Uterus (tissue), 4 donors: ENCODE data around the gene PITPNM3. TPM values are rescaled to one million over a fixed set of nuclear protein-coding genes. Genes with fewer than 3 reads are reported as not detected.

Experiments used
- DNase-seq, 2 donors: peaks; one replicate each; pipeline ENCODE4 v3.0.0-alpha.2; 2019 to 2020
- H3K27ac ChIP-seq, 2 donors: fragments of 200-600 bp; sonication (generic); 1 replicate in 1 of 2; 2 replicates in 1 of 2; pipeline ENCODE4 v1.5.1; 2016 to 2018
- H3K27me3 ChIP-seq, 2 donors: fragments of 200-600 bp; sonication (generic); one replicate each; pipeline ENCODE4 v1.5.1; 2018 to 2019; ENCODE audit warnings: control low read depth in 1 of 2
- H3K36me3 ChIP-seq, 2 donors: fragments of 200-600 bp; sonication (generic); one replicate each; pipeline ENCODE4 v1.5.1; 2019; ENCODE audit warnings: control low read depth in 1 of 2
- H3K4me1 ChIP-seq, 2 donors: fragments of 200-600 bp; sonication (generic); one replicate each; pipeline ENCODE4 v1.5.1; 2018 to 2019; ENCODE audit warnings: control low read depth in 1 of 2
- H3K4me3 ChIP-seq, 2 donors: fragments of 200-600 bp; sonication (generic); 1 replicate in 1 of 2; 2 replicates in 1 of 2; pipeline ENCODE4 v1.5.1; 2018 to 2019; ENCODE audit warnings: mild to moderate bottlenecking in 1 of 2
- H3K9me3 ChIP-seq, 2 donors: fragments of 200-600 bp; sonication (generic); one replicate each; pipeline ENCODE4 v1.5.1; 2019; ENCODE audit warnings: control low read depth in 1 of 2
- POLR2A ChIP-seq, 2 donors: fragments of 450-650 bp; IDR thresholded peaks; one replicate each; pipeline ENCODE4 v1.6.1; 2016; ENCODE audit warnings: antibody characterized with exemption in 2 of 2, mild to moderate bottlenecking in 1 of 2, moderate library complexity in 1 of 2
- intact Hi-C: fragments of 100-400 bp; cut with DNase I; formaldehyde crosslinking; loops from one replicate; pipeline ENCODE4 v1.15.1; 2023; ENCODE audit warnings: low total_unique reads
- total RNA-seq, 4 donors: library from RNA; depleted of rRNA in 3 of 4; stranded (reverse); fragments of >200 nt in 3 of 4; gene quantifications; one replicate each; pipeline versions ENCODE4 v1.1.0 to v1.2.4, GENCODE V29; 2014 to 2023
- TF ChIP-seq, protein P1 (sequence below), 4 experiments: fragments of 200-600 bp in 2 of 4; fragments of 450-650 bp in 2 of 4; sonication (generic) in 2 of 4; IDR thresholded peaks; one replicate each; pipeline ENCODE4 v1.5.1; 2016 to 2019; ENCODE audit warnings: antibody characterized with exemption in 4 of 4, mild to moderate bottlenecking in 2 of 4, moderate library complexity in 1 of 4
- donor health status: DM: yes; HTN: yes; CAD: no.

Gene PITPNM3
- 1 to 10 TPM in 3 of 4 donors, under 1 TPM in 1; 0.59 to 9.3 (median 6.1) TPM for total RNA-seq

DNA sequence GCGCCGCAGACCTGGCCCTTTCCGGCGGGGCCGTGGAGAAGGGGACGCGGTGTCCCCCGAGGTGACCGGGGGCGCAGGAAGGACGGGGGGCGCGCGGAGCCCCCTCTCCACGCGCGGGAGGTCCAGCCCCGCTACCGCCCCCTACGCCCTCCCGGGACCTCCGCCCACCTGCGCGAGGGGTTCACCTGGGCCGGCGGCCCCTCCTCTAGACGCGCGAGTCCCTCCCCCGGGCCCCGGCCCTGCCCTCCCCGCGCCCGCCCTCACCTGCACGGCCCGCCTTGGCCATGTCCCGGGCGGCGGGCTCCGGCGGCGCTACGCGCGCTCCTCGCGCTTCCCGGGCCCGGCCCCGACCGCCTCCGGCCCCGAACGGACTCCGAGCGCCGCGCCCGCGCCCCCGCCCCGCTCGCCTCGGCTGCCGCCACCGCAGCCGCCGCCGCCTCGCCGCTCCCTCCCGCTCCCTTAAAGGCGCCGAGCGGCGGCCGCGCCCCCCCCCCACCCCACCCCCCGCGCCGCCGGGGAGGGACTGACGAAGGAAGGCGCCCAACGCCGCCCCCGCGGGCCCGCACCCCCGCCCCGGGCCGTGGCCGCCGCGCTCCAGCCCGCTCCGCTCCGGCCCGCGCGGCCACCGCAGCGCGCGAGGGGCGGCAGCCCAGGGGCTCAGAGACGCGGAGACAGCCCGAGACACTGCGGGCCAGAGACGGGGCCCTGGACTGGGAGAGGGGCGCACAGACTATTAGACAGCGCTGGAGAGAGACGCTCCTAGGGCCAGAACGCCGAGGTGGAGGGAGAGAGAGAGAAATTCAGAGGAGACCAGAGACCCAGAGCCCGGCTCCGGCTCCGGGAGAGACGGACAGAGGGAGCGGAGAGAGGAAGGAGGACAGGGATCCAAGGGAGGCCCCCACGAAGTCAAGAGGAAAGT, at the start of gene PITPNM3:
PITPNM3 (minus strand) TSS at position 435 of the 919 bp plus-strand sequence; CDS start at position 286, 149 bp downstream.
- Histone ChIP-seq H3K27ac (peak within 1 kb of the TSS in 1 of 2 donors; percentile 40), H3K4me1 (peaks cover 0 to 6% of the 10 kb centered on the region in 2 donors)
- intact Hi-C loops: no loop called here

DNA sequence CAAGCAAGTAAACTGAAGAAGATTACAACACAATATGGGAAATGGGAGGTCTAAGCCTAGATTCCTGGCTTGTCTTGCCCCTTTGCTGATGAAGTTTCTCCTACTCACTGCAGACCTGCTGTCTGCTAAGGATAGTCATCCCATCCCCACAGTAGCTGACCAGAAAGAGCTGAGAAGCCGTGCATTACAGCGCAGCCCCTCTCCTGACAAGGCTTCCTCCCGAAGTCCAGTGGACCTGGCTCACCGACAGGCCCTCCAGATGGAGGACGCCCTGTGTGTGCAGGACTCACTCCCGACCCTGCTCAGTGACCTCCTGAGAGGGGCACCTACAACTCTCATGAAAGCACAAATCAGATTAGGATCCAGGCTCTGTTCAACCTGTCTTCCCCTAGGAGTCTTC, 48.8 kb upstream of the PITPNM3 start:
- Histone ChIP-seq H3K27me3 (no peaks in the 10 kb centered on the region), H3K4me3 (no peak overlapping the region), H3K9me3 (no peaks in the 10 kb centered on the region), H3K36me3 (no peaks in the 10 kb centered on the region), H3K4me1 (no peaks in the 10 kb centered on the region), H3K27ac (no peak overlapping the region)
- no peak for DNase-seq
- intact Hi-C loops: no loop called here
- no peak for TF ChIP-seq POLR2A (IDR thresholded peaks at IDR 0.05)
- TF ChIP-seq, protein P1, sequence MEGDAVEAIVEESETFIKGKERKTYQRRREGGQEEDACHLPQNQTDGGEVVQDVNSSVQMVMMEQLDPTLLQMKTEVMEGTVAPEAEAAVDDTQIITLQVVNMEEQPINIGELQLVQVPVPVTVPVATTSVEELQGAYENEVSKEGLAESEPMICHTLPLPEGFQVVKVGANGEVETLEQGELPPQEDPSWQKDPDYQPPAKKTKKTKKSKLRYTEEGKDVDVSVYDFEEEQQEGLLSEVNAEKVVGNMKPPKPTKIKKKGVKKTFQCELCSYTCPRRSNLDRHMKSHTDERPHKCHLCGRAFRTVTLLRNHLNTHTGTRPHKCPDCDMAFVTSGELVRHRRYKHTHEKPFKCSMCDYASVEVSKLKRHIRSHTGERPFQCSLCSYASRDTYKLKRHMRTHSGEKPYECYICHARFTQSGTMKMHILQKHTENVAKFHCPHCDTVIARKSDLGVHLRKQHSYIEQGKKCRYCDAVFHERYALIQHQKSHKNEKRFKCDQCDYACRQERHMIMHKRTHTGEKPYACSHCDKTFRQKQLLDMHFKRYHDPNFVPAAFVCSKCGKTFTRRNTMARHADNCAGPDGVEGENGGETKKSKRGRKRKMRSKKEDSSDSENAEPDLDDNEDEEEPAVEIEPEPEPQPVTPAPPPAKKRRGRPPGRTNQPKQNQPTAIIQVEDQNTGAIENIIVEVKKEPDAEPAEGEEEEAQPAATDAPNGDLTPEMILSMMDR (IDR thresholded peaks at IDR 0.05): no peak

More for the DNA sequence above, at the start of gene PITPNM3:
- Histone ChIP-seq H3K36me3 (no peaks in the 10 kb centered on the region), H3K9me3 (no peaks in the 10 kb centered on the region), H3K27me3 (peaks cover 3 to 5% of the 10 kb centered on the region in 2 donors), H3K4me3 (peak within 1 kb of the TSS; percentile 10 to 62)
- TF ChIP-seq POLR2A (IDR thresholded peaks at IDR 0.05): peak in 1 of 2 donors; percentile 9
- TF ChIP-seq, protein P1 (IDR thresholded peaks at IDR 0.05): no peak
- no peak for DNase-seq

DNA sequence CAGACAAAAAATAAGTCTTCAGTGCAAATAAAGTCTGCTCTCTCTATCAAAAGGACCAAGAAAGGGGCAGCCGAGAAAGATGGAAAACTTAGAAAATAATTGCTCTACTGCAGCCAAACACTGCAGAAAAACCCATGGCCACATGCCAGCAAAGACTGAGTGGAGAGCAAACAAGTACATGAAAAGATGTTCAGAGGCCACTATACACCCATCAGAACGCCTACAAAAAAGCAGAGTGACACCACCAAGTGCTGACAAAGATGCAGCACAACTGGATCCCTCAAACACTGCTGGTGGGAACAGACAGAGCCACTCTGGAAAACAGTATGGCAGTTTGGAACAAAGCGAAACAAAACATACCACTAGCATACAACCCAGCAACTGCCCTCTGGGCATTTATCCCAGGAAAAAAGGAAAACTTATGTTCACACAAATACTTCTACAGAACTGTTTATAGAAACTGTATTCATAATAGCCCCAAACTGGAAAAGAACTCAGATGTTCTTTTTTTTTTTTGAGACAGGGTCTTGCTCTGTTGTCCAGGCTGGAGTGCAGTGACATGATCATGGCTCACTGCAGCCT, 47.5 kb upstream of the PITPNM3 start:
- H3K27ac ChIP-seq: no peak overlapping the region

DNA sequence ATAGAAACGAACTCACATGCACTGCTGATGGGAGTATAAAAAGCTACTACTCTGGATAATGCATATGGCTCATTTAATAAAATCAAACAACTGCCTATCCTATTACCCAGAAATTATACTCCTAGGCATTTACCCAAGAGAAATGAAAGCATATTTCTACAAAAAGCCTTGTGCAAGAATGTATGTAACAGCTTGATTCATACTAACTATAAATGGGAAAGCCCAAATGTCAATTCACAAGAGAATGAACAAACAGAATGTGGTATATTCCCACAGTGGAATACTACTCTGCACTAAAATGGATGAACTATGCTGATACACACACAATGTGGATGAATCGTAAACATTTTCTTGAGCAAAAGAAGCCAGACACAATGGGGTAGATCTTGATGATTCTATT, 45.8 kb upstream of the PITPNM3 start:
- TF ChIP-seq, protein P1 (IDR thresholded peaks at IDR 0.05): no peak
- TF ChIP-seq POLR2A (IDR thresholded peaks at IDR 0.05): no peak
- intact Hi-C loops: no loop called here
- DNase-seq: no peak
- no peak overlapping the region for H3K27ac ChIP-seq
- no peaks in the 10 kb centered on the region for H3K9me3 ChIP-seq
- no peaks in the 10 kb centered on the region for H3K4me1 ChIP-seq
- H3K27me3 ChIP-seq: no peaks in the 10 kb centered on the region
- no peak overlapping the region for H3K4me3 ChIP-seq
- no peaks in the 10 kb centered on the region for H3K36me3 ChIP-seq

More for the DNA sequence above, 47.5 kb upstream of the PITPNM3 start:
- no peak for TF ChIP-seq POLR2A (IDR thresholded peaks at IDR 0.05)
- TF ChIP-seq, protein P1 (IDR thresholded peaks at IDR 0.05): no peak
- intact Hi-C loops: no loop called here
- Histone ChIP-seq H3K4me3 (no peak overlapping the region), H3K36me3 (no peaks in the 10 kb centered on the region), H3K27me3 (no peaks in the 10 kb centered on the region), H3K9me3 (no peaks in the 10 kb centered on the region), H3K4me1 (no peaks in the 10 kb centered on the region)
- DNase-seq: no peak

DNA sequence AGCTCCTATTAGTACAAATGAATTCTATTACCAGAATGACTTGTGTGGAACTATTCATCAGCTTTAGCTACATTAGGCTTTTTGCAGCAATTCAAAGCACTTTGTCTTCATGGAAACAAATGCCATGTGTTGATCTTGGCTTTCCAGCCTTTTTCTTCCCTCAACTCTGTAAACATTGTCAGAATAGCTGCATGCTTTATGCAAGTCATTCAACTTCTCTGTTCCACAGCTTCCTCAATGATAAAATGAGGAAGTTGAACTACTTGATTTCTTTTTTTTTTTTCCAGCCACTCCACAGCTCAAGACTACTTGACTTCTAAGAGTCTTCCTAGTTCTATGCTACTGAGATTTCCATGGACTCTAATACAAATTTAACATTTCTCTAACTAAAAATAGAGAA, 43.0 kb upstream of the PITPNM3 start:
- Histone ChIP-seq H3K27me3 (no peaks in the 10 kb centered on the region), H3K27ac (no peak overlapping the region), H3K4me1 (no peaks in the 10 kb centered on the region), H3K4me3 (no peak overlapping the region), H3K36me3 (no peaks in the 10 kb centered on the region), H3K9me3 (no peaks in the 10 kb centered on the region)
- DNase-seq: no peak
- TF ChIP-seq POLR2A (IDR thresholded peaks at IDR 0.05): no peak
- TF ChIP-seq, protein P1 (IDR thresholded peaks at IDR 0.05): no peak
- intact Hi-C loops: no loop called here
